Measurements from ENCODE around the gene PKN3.

GRCh38 chr9:128677794-128678193, 24.5 kb upstream of the PKN3 start:
- TF ChIP-seq GATA2 (IDR thresholded peaks at IDR 0.05; ENCODE audit: low read depth, low read length) (no peak), GATA3 (IDR thresholded peaks at IDR 0.05; ENCODE audit: low read depth, low read length) (no peak)

Data from SH-SY5Y (cell line).